Measurements from ENCODE around the gene SLC9C1.
"Not testable (repeated sequence)": the region's sequence is repeated elsewhere in the genome, so short reads cannot be mapped to it uniquely, and the experiment has no call there.

SLC9C1 gene

GRCh38 chr3:112199622-112200316 lies 94.2 kb downstream of the SLC9C1 start:
- no peak overlapping the region for H3K27ac ChIP-seq (ENCODE audit: low read depth in 2 of 2, low read length in 2 of 2)
- no peaks in the 10 kb centered on the region for H3K36me3 ChIP-seq (ENCODE audit: control insufficient read depth in 2 of 2, insufficient read depth in 2 of 2, low read length in 2 of 2)
- H3K9ac ChIP-seq (ENCODE audit: low read depth in 1 of 2, low read length in 2 of 2): no peak overlapping the region
- H3K9me3 ChIP-seq (ENCODE audit: control insufficient read depth in 2 of 2, low read length in 2 of 2): no peaks in the 10 kb centered on the region
- H3K27me3 ChIP-seq (ENCODE audit: control insufficient read depth in 2 of 2, insufficient read depth in 2 of 2, low read length in 2 of 2): no peaks in the 10 kb centered on the region
- H3K4me1 ChIP-seq (ENCODE audit: control insufficient read depth in 2 of 2, insufficient read depth in 2 of 2, low read length in 2 of 2): no peaks in the 10 kb centered on the region
- H3K4me3 ChIP-seq (ENCODE audit: low read length in 2 of 2): no peak overlapping the region

DNA sequence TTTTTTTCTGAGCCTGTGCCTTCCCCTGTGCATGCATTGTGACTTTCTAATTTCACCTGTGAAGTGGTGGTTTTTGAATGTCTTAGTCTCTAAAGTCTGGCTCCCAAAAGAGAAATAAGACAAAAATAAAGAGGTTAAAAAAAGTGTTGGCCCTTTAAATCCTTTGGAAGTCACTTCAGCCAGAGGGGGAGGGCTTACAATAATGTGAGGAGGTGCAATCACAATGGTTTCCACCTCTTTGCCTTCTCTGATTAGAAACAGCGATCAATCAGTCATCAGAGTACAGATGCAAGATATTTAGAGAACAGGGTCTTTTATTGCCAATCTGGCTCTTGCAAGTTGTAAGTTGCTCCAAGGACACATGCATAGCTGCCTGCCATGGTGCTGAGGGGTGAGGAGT lies 96.9 kb downstream of the SLC9C1 start:
- Histone ChIP-seq H3K27ac (ENCODE audit: low read depth in 2 of 2, low read length in 2 of 2) (no peak overlapping the region), H3K27me3 (ENCODE audit: control insufficient read depth in 2 of 2, insufficient read depth in 2 of 2, low read length in 2 of 2) (no peaks in the 10 kb centered on the region), H3K9me3 (ENCODE audit: control insufficient read depth in 2 of 2, low read length in 2 of 2) (peaks cover 2 to 3% of the 10 kb centered on the region in 2 donors), H3K36me3 (ENCODE audit: control insufficient read depth in 2 of 2, insufficient read depth in 2 of 2, low read length in 2 of 2) (no peaks in the 10 kb centered on the region), H3K4me3 (ENCODE audit: low read length in 2 of 2) (no peak overlapping the region), H3K4me1 (ENCODE audit: control insufficient read depth in 2 of 2, insufficient read depth in 2 of 2, low read length in 2 of 2) (no peaks in the 10 kb centered on the region), H3K9ac (ENCODE audit: low read depth in 1 of 2, low read length in 2 of 2) (no peak overlapping the region)

DNA sequence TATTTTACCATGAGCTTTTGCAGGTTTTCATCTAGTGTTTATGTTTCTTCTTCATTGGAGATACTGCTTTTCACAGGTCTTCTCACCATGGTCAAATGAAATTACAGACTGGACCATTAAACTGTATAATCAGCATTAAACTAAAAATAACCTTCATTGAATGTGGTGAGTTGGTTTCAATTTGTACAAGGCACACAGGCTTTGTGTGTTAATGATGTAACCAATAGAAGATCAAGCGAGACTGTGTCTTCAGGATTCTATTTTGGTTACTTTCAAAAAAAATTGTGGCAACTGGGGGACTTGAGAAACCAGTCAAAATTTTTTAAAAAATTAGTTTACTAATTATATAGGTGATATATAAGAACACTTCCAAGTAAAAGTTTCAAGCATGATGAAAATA lies 106.7 kb downstream of the SLC9C1 start:
- Histone ChIP-seq H3K36me3 (ENCODE audit: control insufficient read depth in 2 of 2, insufficient read depth in 2 of 2, low read length in 2 of 2) (no peaks in the 10 kb centered on the region), H3K9ac (ENCODE audit: low read depth in 1 of 2, low read length in 2 of 2) (no peak overlapping the region), H3K27ac (ENCODE audit: low read depth in 2 of 2, low read length in 2 of 2) (no peak overlapping the region), H3K9me3 (ENCODE audit: control insufficient read depth in 2 of 2, low read length in 2 of 2) (no peaks in the 10 kb centered on the region), H3K4me1 (ENCODE audit: control insufficient read depth in 2 of 2, insufficient read depth in 2 of 2, low read length in 2 of 2) (no peaks in the 10 kb centered on the region), H3K27me3 (ENCODE audit: control insufficient read depth in 2 of 2, insufficient read depth in 2 of 2, low read length in 2 of 2) (no peaks in the 10 kb centered on the region), H3K4me3 (ENCODE audit: low read length in 2 of 2) (no peak overlapping the region)

- not testable (repeated sequence) for H3K4me3 ChIP-seq (ENCODE audit: low read length in 2 of 2); H3K27ac ChIP-seq (ENCODE audit: low read depth in 2 of 2, low read length in 2 of 2); H3K9ac ChIP-seq (ENCODE audit: low read depth in 1 of 2, low read length in 2 of 2); H3K4me1 ChIP-seq (ENCODE audit: control insufficient read depth in 2 of 2, insufficient read depth in 2 of 2, low read length in 2 of 2); H3K27me3 ChIP-seq (ENCODE audit: control insufficient read depth in 2 of 2, insufficient read depth in 2 of 2, low read length in 2 of 2); H3K36me3 ChIP-seq (ENCODE audit: control insufficient read depth in 2 of 2, insufficient read depth in 2 of 2, low read length in 2 of 2); H3K9me3 ChIP-seq (ENCODE audit: control insufficient read depth in 2 of 2, low read length in 2 of 2)
These were observed 108.5 kb downstream of the SLC9C1 start for GRCh38 chr3:112185423-112186035.

DNA sequence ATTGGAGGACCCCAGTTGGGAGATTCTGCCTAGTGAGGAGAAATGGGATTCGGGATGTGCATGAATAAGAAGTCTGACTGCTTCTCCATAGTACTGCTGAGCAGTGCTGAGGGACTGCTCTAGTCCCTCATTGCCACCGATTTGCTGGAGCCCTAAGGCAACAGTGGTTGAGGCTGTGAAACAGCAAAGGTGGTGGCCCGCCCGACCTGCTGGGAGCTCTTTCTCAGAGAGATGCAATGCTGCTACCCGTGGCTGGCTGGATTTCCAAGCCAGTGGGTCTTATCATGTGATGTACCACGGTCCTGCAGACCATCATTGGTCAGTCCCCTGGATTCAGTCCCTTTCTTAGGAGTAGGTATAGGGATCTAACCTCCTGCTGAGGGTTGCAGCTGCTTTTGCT lies 118.4 kb downstream of the SLC9C1 start:
- H3K4me3 ChIP-seq (ENCODE audit: low read length in 2 of 2): no peak overlapping the region
- H3K9me3 ChIP-seq (ENCODE audit: control insufficient read depth in 2 of 2, low read length in 2 of 2): no peaks in the 10 kb centered on the region
- no peaks in the 10 kb centered on the region for H3K36me3 ChIP-seq (ENCODE audit: control insufficient read depth in 2 of 2, insufficient read depth in 2 of 2, low read length in 2 of 2)
- H3K27ac ChIP-seq (ENCODE audit: low read depth in 2 of 2, low read length in 2 of 2): no peak overlapping the region
- no peaks in the 10 kb centered on the region for H3K27me3 ChIP-seq (ENCODE audit: control insufficient read depth in 2 of 2, insufficient read depth in 2 of 2, low read length in 2 of 2)
- H3K9ac ChIP-seq (ENCODE audit: low read depth in 1 of 2, low read length in 2 of 2): no peak overlapping the region
- H3K4me1 ChIP-seq (ENCODE audit: control insufficient read depth in 2 of 2, insufficient read depth in 2 of 2, low read length in 2 of 2): no peaks in the 10 kb centered on the region

- Histone ChIP-seq H3K27me3 (ENCODE audit: control insufficient read depth in 2 of 2, insufficient read depth in 2 of 2, low read length in 2 of 2) (no peaks in the 10 kb centered on the region), H3K27ac (ENCODE audit: low read depth in 2 of 2, low read length in 2 of 2) (no peak overlapping the region), H3K4me1 (ENCODE audit: control insufficient read depth in 2 of 2, insufficient read depth in 2 of 2, low read length in 2 of 2) (no peaks in the 10 kb centered on the region), H3K36me3 (ENCODE audit: control insufficient read depth in 2 of 2, insufficient read depth in 2 of 2, low read length in 2 of 2) (no peaks in the 10 kb centered on the region), H3K9ac (ENCODE audit: low read depth in 1 of 2, low read length in 2 of 2) (no peak overlapping the region), H3K4me3 (ENCODE audit: low read length in 2 of 2) (no peak overlapping the region), H3K9me3 (ENCODE audit: control insufficient read depth in 2 of 2, low read length in 2 of 2) (no peaks in the 10 kb centered on the region)
These were observed 119.0 kb downstream of the SLC9C1 start for GRCh38 chr3:112175037-112175436.

GRCh38 chr3:112171144-112171543 lies 122.9 kb downstream of the SLC9C1 start:
- no peak overlapping the region for H3K27ac ChIP-seq (ENCODE audit: low read depth in 2 of 2, low read length in 2 of 2)
- H3K4me3 ChIP-seq (ENCODE audit: low read length in 2 of 2): no peak overlapping the region
- no peaks in the 10 kb centered on the region for H3K36me3 ChIP-seq (ENCODE audit: control insufficient read depth in 2 of 2, insufficient read depth in 2 of 2, low read length in 2 of 2)
- no peaks in the 10 kb centered on the region for H3K9me3 ChIP-seq (ENCODE audit: control insufficient read depth in 2 of 2, low read length in 2 of 2)
- no peaks in the 10 kb centered on the region for H3K27me3 ChIP-seq (ENCODE audit: control insufficient read depth in 2 of 2, insufficient read depth in 2 of 2, low read length in 2 of 2)
- no peaks in the 10 kb centered on the region for H3K4me1 ChIP-seq (ENCODE audit: control insufficient read depth in 2 of 2, insufficient read depth in 2 of 2, low read length in 2 of 2)
- H3K9ac ChIP-seq (ENCODE audit: low read depth in 1 of 2, low read length in 2 of 2): no peak overlapping the region

DNA sequence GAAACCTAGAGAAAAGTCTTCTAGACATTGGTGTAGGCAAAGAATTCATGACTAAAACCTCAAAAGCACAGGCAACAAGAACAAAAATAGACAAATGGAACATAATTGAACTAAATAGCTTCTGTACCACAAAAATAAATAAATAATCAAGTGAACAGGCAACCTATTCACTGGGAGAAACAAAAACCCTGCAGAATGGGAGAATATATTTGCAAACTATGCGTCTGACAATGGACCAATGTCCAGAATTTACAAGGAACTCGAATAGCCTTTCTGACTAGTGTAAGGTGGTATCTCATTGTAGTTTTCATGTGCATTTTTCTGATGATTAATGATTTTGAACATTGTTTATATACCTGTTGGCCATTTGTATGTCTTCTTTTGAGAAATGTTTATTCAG lies 124.0 kb downstream of the SLC9C1 start:
- no peaks in the 10 kb centered on the region for H3K9me3 ChIP-seq (ENCODE audit: control insufficient read depth in 2 of 2, low read length in 2 of 2)
- H3K27ac ChIP-seq (ENCODE audit: low read depth in 2 of 2, low read length in 2 of 2): no peak overlapping the region
- H3K27me3 ChIP-seq (ENCODE audit: control insufficient read depth in 2 of 2, insufficient read depth in 2 of 2, low read length in 2 of 2): no peaks in the 10 kb centered on the region
- H3K4me3 ChIP-seq (ENCODE audit: low read length in 2 of 2): no peak overlapping the region
- no peaks in the 10 kb centered on the region for H3K36me3 ChIP-seq (ENCODE audit: control insufficient read depth in 2 of 2, insufficient read depth in 2 of 2, low read length in 2 of 2)
- no peak overlapping the region for H3K9ac ChIP-seq (ENCODE audit: low read depth in 1 of 2, low read length in 2 of 2)
- no peaks in the 10 kb centered on the region for H3K4me1 ChIP-seq (ENCODE audit: control insufficient read depth in 2 of 2, insufficient read depth in 2 of 2, low read length in 2 of 2)

GRCh38 chr3:112167758-112168157 lies 126.3 kb downstream of the SLC9C1 start:
- H3K27me3 ChIP-seq (ENCODE audit: control insufficient read depth in 2 of 2, insufficient read depth in 2 of 2, low read length in 2 of 2): no peaks in the 10 kb centered on the region
- H3K4me1 ChIP-seq (ENCODE audit: control insufficient read depth in 2 of 2, insufficient read depth in 2 of 2, low read length in 2 of 2): no peaks in the 10 kb centered on the region
- no peak overlapping the region for H3K9ac ChIP-seq (ENCODE audit: low read depth in 1 of 2, low read length in 2 of 2)
- no peak overlapping the region for H3K27ac ChIP-seq (ENCODE audit: low read depth in 2 of 2, low read length in 2 of 2)
- H3K9me3 ChIP-seq (ENCODE audit: control insufficient read depth in 2 of 2, low read length in 2 of 2): no peaks in the 10 kb centered on the region
- no peak overlapping the region for H3K4me3 ChIP-seq (ENCODE audit: low read length in 2 of 2)
- H3K36me3 ChIP-seq (ENCODE audit: control insufficient read depth in 2 of 2, insufficient read depth in 2 of 2, low read length in 2 of 2): no peaks in the 10 kb centered on the region

DNA sequence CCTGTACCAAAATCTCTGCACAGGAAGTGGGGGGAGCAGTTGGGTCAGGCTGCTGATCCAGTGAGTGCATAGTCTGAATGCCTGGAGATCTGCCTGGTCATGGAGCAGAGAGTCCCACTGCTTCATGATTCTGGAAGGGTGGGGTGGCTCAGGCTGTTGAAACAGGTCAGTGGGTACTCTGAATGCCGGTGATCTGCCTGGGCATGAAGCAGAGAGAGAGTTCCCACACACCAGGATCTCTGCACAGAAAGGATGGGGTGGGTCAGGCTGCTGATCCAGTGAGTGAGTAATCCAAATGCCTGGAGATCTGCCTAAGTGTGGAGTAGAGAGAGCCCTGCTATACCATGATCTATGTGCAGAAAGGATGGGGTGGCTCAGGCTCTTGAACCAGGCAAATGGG lies 144.9 kb downstream of the SLC9C1 start:
- Histone ChIP-seq H3K4me3 (ENCODE audit: low read length in 2 of 2) (no peak overlapping the region), H3K27me3 (ENCODE audit: control insufficient read depth in 2 of 2, insufficient read depth in 2 of 2, low read length in 2 of 2) (no peaks in the 10 kb centered on the region), H3K4me1 (ENCODE audit: control insufficient read depth in 2 of 2, insufficient read depth in 2 of 2, low read length in 2 of 2) (no peaks in the 10 kb centered on the region), H3K27ac (ENCODE audit: low read depth in 2 of 2, low read length in 2 of 2) (no peak overlapping the region), H3K9me3 (ENCODE audit: control insufficient read depth in 2 of 2, low read length in 2 of 2) (peaks cover 4 to 5% of the 10 kb centered on the region in 2 donors), H3K36me3 (ENCODE audit: control insufficient read depth in 2 of 2, insufficient read depth in 2 of 2, low read length in 2 of 2) (peaks cover 0 to 3% of the 10 kb centered on the region in 2 donors), H3K9ac (ENCODE audit: low read depth in 1 of 2, low read length in 2 of 2) (no peak overlapping the region)

All from mucosa of rectum (tissue), 2 donors.